Right lobe of liver (tissue), 6 donors: ENCODE data around the gene DLG2. TPM values are rescaled to one million over a fixed set of nuclear protein-coding genes. Genes with fewer than 3 reads are reported as not detected.

Experiments used
- ATAC-seq, 4 donors: fragments of 200-7000 bp; cut with Tn5 transposase; one replicate each; pipeline ENCODE4 v1.9.1; 2020; ENCODE audit warnings: mild to moderate bottlenecking in 4 of 4, moderate library complexity in 4 of 4
- DNase-seq, 3 donors: peaks; one replicate each; pipeline ENCODE4 v3.0.0-alpha.2; 2020
- H3K27ac ChIP-seq, 3 donors: fragments of 200-600 bp; one replicate each; pipeline ENCODE4 v1.8.0; 2022
- H3K27me3 ChIP-seq, 2 donors: fragments of 200-600 bp; one replicate each; pipeline ENCODE4 v1.8.0; 2022
- H3K36me3 ChIP-seq, 4 donors: fragments of 200-600 bp; sonication (generic) in 1 of 4; one replicate each; pipeline versions ENCODE4 v1.5.1 to v1.8.0; 2017 to 2022; ENCODE audit warnings: control low read depth in 1 of 4
- H3K4me1 ChIP-seq, 4 donors: fragments of 200-600 bp; sonication (generic) in 1 of 4; one replicate each; pipeline versions ENCODE4 v1.5.1 to v1.8.0; 2017 to 2022; ENCODE audit warnings: control low read depth in 1 of 4
- H3K4me3 ChIP-seq, 3 donors: fragments of 200-600 bp; one replicate each; pipeline ENCODE4 v1.8.0; 2022
- H3K9me3 ChIP-seq, 4 donors: fragments of 200-600 bp; sonication (generic) in 1 of 4; one replicate each; pipeline versions ENCODE4 v1.5.1 to v1.8.0; 2017 to 2022; ENCODE audit warnings: control low read depth in 1 of 4
- POLR2A ChIP-seq: fragments of 450-650 bp; IDR thresholded peaks from one replicate; pipeline ENCODE4 v1.6.1; 2017; ENCODE audit warnings: antibody characterized with exemption, mild to moderate bottlenecking
- WGBS: methylation state at CpG from one replicate; pipeline ENCODE4 v1.1.6; 2018; ENCODE audit warnings: low coverage, low lambda C conversion rate; ENCODE audit not compliant: insufficient coverage; ENCODE audit errors: missing lambda C conversion rate; 5-methylcytosine and 5-hydroxymethylcytosine counted together
- intact Hi-C, 2 donors: fragments of 100-400 bp; cut with DNase I; formaldehyde crosslinking; loops; one replicate each; pipeline versions ENCODE4 v1.11.2 to v1.14.1; 2022
- total RNA-seq, 6 experiments: library from RNA; depleted of rRNA in 2 of 6; stranded (reverse); fragments of >200 nt in 2 of 6; fragmentation: NEBNext Ultra II Directional in 3 of 6; extraction: Animal tissue kit (Norgen Biotek cat#: 25700) in 3 of 6; gene quantifications; one replicate each; pipeline versions ENCODE4 v1.1.0 to v1.2.4, GENCODE V29; 2016 to 2023
- TF ChIP-seq, protein P1 (sequence below), 4 donors: fragments of 200-600 bp in 3 of 4; fragments of 450-650 bp in 1 of 4; IDR thresholded peaks; one replicate each; pipeline versions ENCODE4 v1.5.1 to v1.8.0; 2016 to 2022; ENCODE audit warnings: antibody characterized with exemption in 4 of 4, mild to moderate bottlenecking in 2 of 4
- donor health status: DM: no; HTN: yes; CAD: no.
- donor health status: DM: no; HTN: no; CAD: no.
- donor health status: DM: no; HTN: no; CAD: no.
- donor health status: DM: no; HTN: yes; CAD: no.
- donor health status: DM: no; HTN: yes; CAD: no.

Gene DLG2
- total RNA-seq, 6 experiments from 2014 or later: 1.2 to 6.4 (median 2.5) TPM

GRCh38 chr11:84675396-84676025 is 951.6 kb downstream of the DLG2 start:
- DNase-seq (no peak), ATAC-seq (no peak)
- H3K27ac ChIP-seq: no peak overlapping the region
- no peaks in the 10 kb centered on the region for H3K4me1 ChIP-seq
- no peaks in the 10 kb centered on the region for H3K36me3 ChIP-seq
- 49% methylated on average over 5 of the region's 5 CpGs for WGBS
- no peak overlapping the region for H3K4me3 ChIP-seq
- TF ChIP-seq POLR2A: no peak
- TF ChIP-seq, protein P1, sequence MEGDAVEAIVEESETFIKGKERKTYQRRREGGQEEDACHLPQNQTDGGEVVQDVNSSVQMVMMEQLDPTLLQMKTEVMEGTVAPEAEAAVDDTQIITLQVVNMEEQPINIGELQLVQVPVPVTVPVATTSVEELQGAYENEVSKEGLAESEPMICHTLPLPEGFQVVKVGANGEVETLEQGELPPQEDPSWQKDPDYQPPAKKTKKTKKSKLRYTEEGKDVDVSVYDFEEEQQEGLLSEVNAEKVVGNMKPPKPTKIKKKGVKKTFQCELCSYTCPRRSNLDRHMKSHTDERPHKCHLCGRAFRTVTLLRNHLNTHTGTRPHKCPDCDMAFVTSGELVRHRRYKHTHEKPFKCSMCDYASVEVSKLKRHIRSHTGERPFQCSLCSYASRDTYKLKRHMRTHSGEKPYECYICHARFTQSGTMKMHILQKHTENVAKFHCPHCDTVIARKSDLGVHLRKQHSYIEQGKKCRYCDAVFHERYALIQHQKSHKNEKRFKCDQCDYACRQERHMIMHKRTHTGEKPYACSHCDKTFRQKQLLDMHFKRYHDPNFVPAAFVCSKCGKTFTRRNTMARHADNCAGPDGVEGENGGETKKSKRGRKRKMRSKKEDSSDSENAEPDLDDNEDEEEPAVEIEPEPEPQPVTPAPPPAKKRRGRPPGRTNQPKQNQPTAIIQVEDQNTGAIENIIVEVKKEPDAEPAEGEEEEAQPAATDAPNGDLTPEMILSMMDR (IDR thresholded peaks at IDR 0.05): no peak
- H3K9me3 ChIP-seq: no peaks in the 10 kb centered on the region
- intact Hi-C loops: no loop called here
- no peaks in the 10 kb centered on the region for H3K27me3 ChIP-seq

GRCh38 chr11:84673753-84674152 is 953.4 kb downstream of the DLG2 start:
- intact Hi-C loops: no loop called here
- no peak for ATAC-seq

DNA sequence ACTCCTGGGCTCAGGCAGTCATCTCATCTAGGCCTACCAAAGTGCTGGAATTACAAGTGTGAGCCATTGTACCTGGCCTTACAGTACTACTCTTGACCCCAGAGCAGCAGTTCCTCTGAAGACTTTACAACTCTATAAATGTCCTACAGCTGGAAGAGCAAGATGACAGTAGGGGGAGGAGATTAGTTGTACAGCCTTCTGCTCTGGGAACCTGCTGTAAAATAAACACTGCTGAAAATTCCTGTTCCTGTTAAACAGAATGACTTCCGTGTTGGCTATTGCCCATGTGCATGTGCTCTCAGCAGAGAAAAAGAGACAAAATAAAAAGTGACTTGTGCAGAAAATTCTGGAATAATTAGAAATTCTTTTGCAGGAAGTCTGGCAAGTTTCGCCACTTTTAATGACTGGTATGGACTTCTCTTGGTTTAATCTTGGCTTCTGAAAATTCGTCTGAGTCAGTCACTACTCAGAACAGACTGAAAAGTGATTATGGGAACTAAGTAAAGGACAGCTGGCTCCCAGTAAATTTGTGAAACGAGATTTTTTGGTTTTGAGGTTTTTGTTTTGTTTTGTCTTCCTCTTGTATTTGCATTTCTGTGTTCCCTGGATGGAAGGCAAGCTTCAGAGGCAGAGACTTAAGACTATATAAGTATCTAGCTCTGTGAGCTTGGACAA is 955.7 kb downstream of the DLG2 start:
- TF ChIP-seq, protein P1 (IDR thresholded peaks at IDR 0.05): no peak
- TF ChIP-seq POLR2A: no peak
- WGBS: 36% methylated on average over 4 of the region's 4 CpGs
- DNase-seq (no peak), ATAC-seq (no peak)
- no peak overlapping the region for H3K27ac ChIP-seq
- no peaks in the 10 kb centered on the region for H3K4me1 ChIP-seq
- H3K9me3 ChIP-seq: no peaks in the 10 kb centered on the region
- H3K27me3 ChIP-seq: no peaks in the 10 kb centered on the region
- no peaks in the 10 kb centered on the region for H3K36me3 ChIP-seq
- no peak overlapping the region for H3K4me3 ChIP-seq
- intact Hi-C loops: no loop called here

More at GRCh38 chr11:84673753-84674152, 953.4 kb downstream of the DLG2 start:
- no peaks in the 10 kb centered on the region for H3K9me3 ChIP-seq
- no peaks in the 10 kb centered on the region for H3K36me3 ChIP-seq
- no peak overlapping the region for H3K4me3 ChIP-seq
- H3K27me3 ChIP-seq: no peaks in the 10 kb centered on the region
- TF ChIP-seq POLR2A: no peak
- TF ChIP-seq, protein P1 (IDR thresholded peaks at IDR 0.05): no peak
- H3K27ac ChIP-seq: no peak overlapping the region
- DNase-seq: no peak
- H3K4me1 ChIP-seq: no peaks in the 10 kb centered on the region

GRCh38 chr11:84663731-84664130 is 963.4 kb downstream of the DLG2 start:
- Histone ChIP-seq H3K36me3 (no peaks in the 10 kb centered on the region), H3K27me3 (no peaks in the 10 kb centered on the region), H3K4me1 (no peaks in the 10 kb centered on the region), H3K9me3 (no peaks in the 10 kb centered on the region), H3K4me3 (no peak overlapping the region), H3K27ac (no peak overlapping the region)
- TF ChIP-seq, protein P1 (IDR thresholded peaks at IDR 0.05): no peak
- no peak for TF ChIP-seq POLR2A
- WGBS: 72% methylated on average over 3 of the region's 3 CpGs
- intact Hi-C loops: no loop called here
- ATAC-seq (no peak), DNase-seq (no peak)
